H1 (cell line): Measurements from ENCODE around the gene ENKUR.

Experiments used
- CHD1 ChIP-seq: IDR thresholded peaks from 2 replicates; pipeline ENCODE4 v1.6.1; 2012; ENCODE audit warnings: low read depth, low read length, improper control_type of control experiment
- CTBP2 ChIP-seq: IDR thresholded peaks from 2 replicates; pipeline ENCODE4 v1.7.0; 2011; ENCODE audit warnings: borderline replicate concordance, mild to moderate bottlenecking, moderate library complexity, mixed read lengths, low read length; ENCODE audit not compliant: insufficient read depth, insufficient read length
- CTCF ChIP-seq, 3 experiments: IDR thresholded peaks; 1 replicate in 2 of 3; 2 replicates in 1 of 3; pipeline versions ENCODE4 v1.5.1 to v1.6.1; 2011; ENCODE audit warnings: low read length in 3 of 3, mild to moderate bottlenecking in 3 of 3, inconsistent platforms in 2 of 3, low read depth in 1 of 3, moderate library complexity in 1 of 3; ENCODE audit not compliant: insufficient read depth in 1 of 3; ENCODE audit errors: control extremely low read depth in 1 of 3
- EP300 ChIP-seq, 2 experiments: IDR thresholded peaks; 1 replicate in 1 of 2; 2 replicates in 1 of 2; pipeline ENCODE4 v1.6.1; 2011 to 2012; ENCODE audit warnings: low read depth in 2 of 2, low read length in 2 of 2, mild to moderate bottlenecking in 2 of 2, borderline replicate concordance in 1 of 2, inconsistent platforms in 1 of 2, moderate library complexity in 1 of 2
- EZH2 ChIP-seq: fragments of 200-600 bp; sonication (generic); IDR thresholded peaks from 2 replicates; pipeline ENCODE4 v1.7.1; 2012; ENCODE audit warnings: low read depth, mild to moderate bottlenecking, moderate library complexity, low read length, inconsistent platforms; ENCODE audit not compliant: severe bottlenecking
- GTF2F1 ChIP-seq: IDR thresholded peaks from 2 replicates; pipeline ENCODE4 v1.6.1; 2012; ENCODE audit warnings: low read depth, low read length, improper control_type of control experiment, borderline replicate concordance
- JUN ChIP-seq: IDR thresholded peaks from 2 replicates; pipeline ENCODE4 v1.6.1; 2011; ENCODE audit warnings: low read depth, mild to moderate bottlenecking, improper control_type of control experiment, low read length
- POLR2A ChIP-seq, 2 experiments: IDR thresholded peaks; 1 replicate in 1 of 2; 2 replicates in 1 of 2; pipeline ENCODE4 v1.6.1; 2011; ENCODE audit warnings: low read depth in 2 of 2, low read length in 2 of 2, mild to moderate bottlenecking in 2 of 2; ENCODE audit errors: control extremely low read depth in 1 of 2
- TCF12 ChIP-seq: IDR thresholded peaks from 2 replicates; pipeline ENCODE4 v1.6.1; 2011; ENCODE audit warnings: low read depth, mild to moderate bottlenecking, low read length
- TEAD4 ChIP-seq: IDR thresholded peaks from 2 replicates; pipeline ENCODE4 v1.6.1; 2012; ENCODE audit warnings: low read depth, low read length, inconsistent platforms, mixed read lengths

GRCh38 chr10:24961582-24961981 is 54.4 kb downstream of the ENKUR start:
- TF ChIP-seq TEAD4 (no peak), EP300 (IDR thresholded peaks at IDR 0.05; ENCODE audit: borderline replicate concordance in 1 of 2, low read depth in 2 of 2, low read length in 2 of 2) (no peak), TCF12 (no peak), CTCF (IDR thresholded peaks at IDR 0.05; ENCODE audit: control extremely low read depth in 1 of 3, insufficient read depth in 1 of 3, low read depth in 1 of 3, low read length in 3 of 3) (no peak), GTF2F1 (no peak), POLR2A (IDR thresholded peaks at IDR 0.05; ENCODE audit: control extremely low read depth in 1 of 2, low read depth in 2 of 2, low read length in 2 of 2) (no peak), CTBP2 (no peak), JUN (no peak), CHD1 (no peak), EZH2 (no peak)
